ENCODE data around the gene TENT5C.

The TENT5C gene

GRCh38 chr1:117599286-117600221 lies 6.3 kb upstream of the TENT5C start:
- no peak for TF ChIP-seq CTCF (IDR thresholded peaks at IDR 0.05; ENCODE audit: low read depth, low read length, poor library complexity, severe bottlenecking)
- TF ChIP-seq EZH2phosphoT487 (IDR thresholded peaks at IDR 0.05; ENCODE audit: borderline replicate concordance, low read length), result no peak
- no peak overlapping the region for H3K4me3 ChIP-seq (ENCODE audit: low read length)

GRCh38 chr1:117600325-117600943 lies 5.4 kb upstream of the TENT5C start:
- peaks cover 31% of the 10 kb centered on the region for H3K27me3 ChIP-seq (ENCODE audit: control insufficient read depth, low read length)
- no peaks in the 10 kb centered on the region for H3F3A ChIP-seq (ENCODE audit: control insufficient read depth, insufficient read depth)
- no peaks in the 10 kb centered on the region for H4K20me1 ChIP-seq (ENCODE audit: control insufficient read depth, insufficient read depth, low read depth, low read length)
- TF ChIP-seq EZH2phosphoT487 (IDR thresholded peaks at IDR 0.05; ENCODE audit: borderline replicate concordance, low read length) (no peak), CTCF (IDR thresholded peaks at IDR 0.05; ENCODE audit: low read depth, low read length, poor library complexity, severe bottlenecking) (no peak)
- no peak overlapping the region for H3K4me2 ChIP-seq (ENCODE audit: low read length)
- H3K9me2 ChIP-seq (replicated peaks; ENCODE audit: control insufficient read depth, low read length), result no peaks in the 10 kb centered on the region
- no peak overlapping the region for H3K4me3 ChIP-seq (ENCODE audit: low read length)
- H3K4me1 ChIP-seq (ENCODE audit: control insufficient read depth, low read length), result peaks cover 6% of the 10 kb centered on the region
- no peaks in the 10 kb centered on the region for H3K9me3 ChIP-seq (ENCODE audit: control insufficient read depth, insufficient read depth, low read length)
- no peaks in the 10 kb centered on the region for H3K79me2 ChIP-seq (ENCODE audit: control insufficient read depth, low read length)
- no peak overlapping the region for H3K27ac ChIP-seq (ENCODE audit: low read depth, low read length)
- H3K36me3 ChIP-seq (ENCODE audit: control insufficient read depth, low read length), result no peaks in the 10 kb centered on the region

More at GRCh38 chr1:117599286-117600221, 6.3 kb upstream of the TENT5C start:
- H3F3A ChIP-seq (ENCODE audit: control insufficient read depth, insufficient read depth), result no peaks in the 10 kb centered on the region
- H3K27me3 ChIP-seq (ENCODE audit: control insufficient read depth, low read length), result peaks cover 22% of the 10 kb centered on the region
- H3K9me3 ChIP-seq (ENCODE audit: control insufficient read depth, insufficient read depth, low read length), result no peaks in the 10 kb centered on the region
- no peak overlapping the region for H3K27ac ChIP-seq (ENCODE audit: low read depth, low read length)
- H3K4me2 ChIP-seq (ENCODE audit: low read length), result no peak overlapping the region
- no peaks in the 10 kb centered on the region for H3K36me3 ChIP-seq (ENCODE audit: control insufficient read depth, low read length)
- no peaks in the 10 kb centered on the region for H3K9me2 ChIP-seq (replicated peaks; ENCODE audit: control insufficient read depth, low read length)
- no peaks in the 10 kb centered on the region for H4K20me1 ChIP-seq (ENCODE audit: control insufficient read depth, insufficient read depth, low read depth, low read length)
- H3K4me1 ChIP-seq (ENCODE audit: control insufficient read depth, low read length), result no peaks in the 10 kb centered on the region
- no peaks in the 10 kb centered on the region for H3K79me2 ChIP-seq (ENCODE audit: control insufficient read depth, low read length)

GRCh38 chr1:117600966-117601365 lies 4.9 kb upstream of the TENT5C start:
- Histone ChIP-seq H3K9me2 (replicated peaks; ENCODE audit: control insufficient read depth, low read length) (no peaks in the 10 kb centered on the region), H3K4me2 (ENCODE audit: low read length) (no peak overlapping the region), H3K27ac (ENCODE audit: low read depth, low read length) (no peak overlapping the region), H4K20me1 (ENCODE audit: control insufficient read depth, insufficient read depth, low read depth, low read length) (no peaks in the 10 kb centered on the region), H3K4me1 (ENCODE audit: control insufficient read depth, low read length) (peaks cover 7% of the 10 kb centered on the region), H3K79me2 (ENCODE audit: control insufficient read depth, low read length) (no peaks in the 10 kb centered on the region), H3K4me3 (ENCODE audit: low read length) (no peak overlapping the region), H3K36me3 (ENCODE audit: control insufficient read depth, low read length) (no peaks in the 10 kb centered on the region), H3K27me3 (ENCODE audit: control insufficient read depth, low read length) (peaks cover 32% of the 10 kb centered on the region), H3K9me3 (ENCODE audit: control insufficient read depth, insufficient read depth, low read length) (no peaks in the 10 kb centered on the region), H3F3A (ENCODE audit: control insufficient read depth, insufficient read depth) (no peaks in the 10 kb centered on the region)
- TF ChIP-seq CTCF (IDR thresholded peaks at IDR 0.05; ENCODE audit: low read depth, low read length, poor library complexity, severe bottlenecking) (no peak), EZH2phosphoT487 (IDR thresholded peaks at IDR 0.05; ENCODE audit: borderline replicate concordance, low read length) (no peak)

All from DOHH2 (cell line).